GM19455 (cell line): ENCODE data around the gene PPIA.
"Not testable (repeated sequence)": the region's sequence is repeated elsewhere in the genome, so short reads cannot be mapped to it uniquely, and the experiment has no call there.

ENCODE experiments used
- ATAC-seq: cut with Tn5 transposase; IDR thresholded peaks from one replicate; pipeline ENCODE4 v1.9.1; 2021; ENCODE audit not compliant: unreplicated experiment

The PPIA gene

DNA sequence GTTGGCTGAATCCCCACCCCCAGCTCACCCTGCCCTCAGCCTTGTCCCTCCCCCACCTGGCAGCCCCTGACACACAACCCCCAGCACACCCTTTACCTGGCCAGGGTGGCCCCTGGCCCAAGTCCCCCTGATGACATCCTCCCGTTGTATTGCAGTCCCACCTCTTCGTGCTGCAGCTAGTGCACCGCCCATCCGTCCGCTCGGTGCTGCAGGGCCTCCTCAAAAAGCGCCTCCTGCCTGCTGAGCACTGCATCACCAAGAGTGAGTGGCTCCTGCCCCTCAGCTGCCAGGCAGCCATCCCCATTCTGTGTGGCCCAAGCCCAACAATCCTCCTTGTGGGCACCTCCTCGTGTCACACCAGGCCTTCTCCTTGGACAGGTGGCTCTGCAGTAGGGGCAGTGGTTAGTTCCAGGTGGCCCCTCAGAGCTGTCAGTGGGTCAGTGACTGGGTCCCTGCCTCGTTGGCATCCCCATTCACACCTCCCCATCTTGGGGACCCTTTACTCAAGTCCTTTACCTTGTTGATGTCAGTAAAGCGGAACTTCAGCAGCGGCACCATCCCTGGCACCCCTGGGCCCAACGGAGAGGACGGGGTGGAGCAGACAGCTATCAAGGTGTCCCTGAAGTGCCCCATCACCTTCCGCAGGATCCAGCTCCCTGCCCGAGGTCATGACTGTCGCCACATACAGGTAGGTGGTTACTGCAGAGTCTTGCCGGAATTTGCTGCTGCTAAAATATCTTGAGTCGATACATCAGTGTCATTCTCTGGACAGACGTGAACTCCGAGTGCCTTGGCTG, 33.6 kb upstream of the PPIA start:
- ATAC-seq, result no peak

GRCh38 chr7:44764081-44764480, 32.4 kb upstream of the PPIA start:
- no peak for ATAC-seq

GRCh38 chr7:44764665-44765578, 31.6 kb upstream of the PPIA start:
- no peak for ATAC-seq

- ATAC-seq, result no peak
Measured at GRCh38 chr7:44765579-44766415, 30.7 kb upstream of the PPIA start.

- ATAC-seq, result no peak
Measured at GRCh38 chr7:44766416-44766801, 30.1 kb upstream of the PPIA start.

GRCh38 chr7:44767134-44767911, 29.2 kb upstream of the PPIA start:
- ATAC-seq, result no peak

DNA sequence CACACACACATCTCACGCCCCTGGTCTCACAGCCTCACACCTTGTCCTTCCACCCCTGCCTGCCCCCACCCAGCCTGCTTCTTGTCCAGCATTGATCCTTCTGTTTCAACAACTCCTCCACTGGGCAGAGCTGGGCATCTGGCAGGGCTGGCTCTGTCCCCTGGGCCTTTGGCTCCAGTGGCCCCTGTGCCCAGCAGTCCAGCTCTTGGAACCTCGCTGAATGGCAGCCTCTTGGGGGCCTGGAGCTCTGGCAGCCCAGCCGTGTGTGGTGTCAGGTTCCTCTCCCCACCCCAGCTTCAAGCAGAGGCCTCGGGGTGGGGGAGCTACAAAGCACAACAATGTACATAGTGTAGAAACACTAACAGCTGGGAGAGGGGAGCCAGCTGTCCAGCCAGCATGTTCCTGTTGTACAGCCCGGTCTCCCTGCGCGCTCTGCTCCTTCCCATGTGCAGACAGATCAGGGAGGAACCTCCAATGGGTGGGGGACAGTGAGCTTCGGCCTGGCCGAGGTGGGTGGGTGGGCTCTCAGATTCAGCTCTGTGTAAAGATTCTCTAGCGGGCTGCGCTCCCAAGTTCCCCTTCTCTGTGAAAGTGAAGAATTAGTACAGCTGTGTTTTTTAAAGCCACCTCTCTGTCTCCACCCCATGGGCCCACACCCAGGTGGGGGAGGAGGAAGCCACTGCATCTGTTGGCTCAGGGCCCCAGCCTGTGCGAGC, 28.4 kb upstream of the PPIA start:
- no peak for ATAC-seq

DNA sequence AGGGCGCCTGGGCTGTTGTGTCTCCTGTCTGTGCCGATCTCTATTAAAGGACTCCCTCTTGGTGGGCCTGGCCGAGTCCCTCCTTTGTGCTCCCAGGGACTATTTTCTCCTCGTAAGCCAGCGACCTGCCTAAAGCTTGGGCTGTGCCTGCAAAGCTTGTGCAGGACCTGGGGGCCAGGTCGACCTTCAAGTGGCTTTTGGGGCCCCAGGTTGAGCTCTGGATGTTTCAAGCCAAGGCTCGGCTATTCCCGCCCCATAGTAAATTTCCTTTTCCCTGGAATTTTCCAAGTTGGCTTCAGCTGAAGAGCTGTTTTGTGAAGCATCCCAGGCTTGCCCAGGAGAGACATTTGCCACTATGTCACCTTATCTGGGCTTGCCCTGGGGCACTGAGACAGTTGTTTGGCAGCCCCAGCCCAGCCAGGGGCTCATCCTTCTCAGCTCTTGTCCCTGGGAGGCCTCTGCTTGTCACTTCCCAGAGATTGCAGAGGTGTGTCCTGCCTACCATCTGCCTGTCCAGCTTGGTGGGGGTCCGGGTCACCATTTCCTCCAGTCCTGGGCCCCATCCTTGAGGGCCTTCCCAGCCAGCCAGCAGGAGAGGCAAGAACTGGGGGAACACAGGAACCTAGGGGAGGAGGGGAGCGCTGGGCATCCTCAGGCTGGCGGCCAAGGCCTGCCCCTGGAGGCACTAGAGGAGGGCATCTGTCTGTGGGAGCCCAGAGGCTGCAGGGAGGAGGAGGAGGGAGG, 27.7 kb upstream of the PPIA start:
- ATAC-seq, result no peak

DNA sequence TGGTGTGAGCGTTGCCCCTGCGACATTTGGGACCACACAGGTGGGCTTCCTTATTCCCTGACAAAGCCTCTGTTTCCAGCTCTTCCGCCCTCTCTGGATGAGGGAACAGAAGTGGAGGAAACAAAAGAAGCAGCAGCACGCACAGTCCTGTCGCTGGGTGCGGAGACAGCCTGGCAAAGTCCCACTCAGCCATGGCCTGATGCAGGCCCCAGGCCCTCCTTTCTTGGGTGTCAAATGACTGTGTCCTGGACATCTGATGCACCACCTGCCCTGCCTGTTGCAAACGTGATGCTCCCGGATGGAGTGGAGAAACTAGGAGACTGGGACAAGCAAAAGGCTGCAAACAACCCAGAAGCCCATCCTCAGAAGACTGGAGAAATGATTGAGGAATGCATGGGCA, 27.1 kb upstream of the PPIA start:
- ATAC-seq, result no peak

DNA sequence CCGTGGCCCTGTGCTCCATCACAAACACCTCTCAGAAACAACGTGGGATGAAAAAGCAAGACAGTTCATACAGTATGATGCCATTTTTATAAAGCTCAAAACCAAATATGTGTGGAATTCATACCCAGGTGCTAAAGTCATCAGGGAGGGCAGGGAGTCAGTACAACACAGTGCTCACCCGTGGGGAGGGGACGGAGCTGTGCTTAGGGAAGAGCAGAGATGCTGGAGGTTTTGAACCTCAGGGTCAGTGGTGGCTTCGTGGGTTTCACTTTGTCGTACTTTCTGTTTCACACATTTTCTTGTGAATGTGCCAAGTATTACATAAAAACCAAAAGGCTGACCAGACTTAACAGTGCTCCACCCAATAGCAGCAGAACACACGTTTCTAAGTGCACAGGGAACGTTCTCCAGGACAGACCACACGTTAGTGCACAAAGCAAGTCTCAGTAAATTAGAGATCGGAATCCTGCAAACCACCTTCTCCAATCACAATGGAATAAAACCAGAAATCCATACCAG, 26.6 kb upstream of the PPIA start:
- peak; percentile 82 for ATAC-seq

DNA sequence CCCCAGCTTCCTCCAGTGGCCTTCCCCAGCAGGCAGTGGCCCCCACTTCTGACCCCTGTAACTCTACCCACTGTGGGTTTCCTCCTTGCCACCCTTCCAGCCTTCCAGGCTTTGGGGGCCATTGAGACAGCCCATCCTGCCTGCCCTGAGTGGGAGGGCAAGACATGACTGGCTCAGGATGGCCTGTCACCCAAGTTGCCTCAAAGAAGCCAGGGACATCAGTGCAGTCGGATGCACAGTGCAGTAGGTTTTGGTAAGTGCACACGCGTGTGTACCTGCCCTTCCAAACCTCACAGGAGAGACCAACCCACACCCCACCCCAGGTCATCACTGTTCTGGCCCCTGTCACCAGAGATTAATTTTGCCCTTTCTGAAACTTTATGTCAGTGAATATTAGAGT, 25.1 kb upstream of the PPIA start:
- no peak for ATAC-seq

DNA sequence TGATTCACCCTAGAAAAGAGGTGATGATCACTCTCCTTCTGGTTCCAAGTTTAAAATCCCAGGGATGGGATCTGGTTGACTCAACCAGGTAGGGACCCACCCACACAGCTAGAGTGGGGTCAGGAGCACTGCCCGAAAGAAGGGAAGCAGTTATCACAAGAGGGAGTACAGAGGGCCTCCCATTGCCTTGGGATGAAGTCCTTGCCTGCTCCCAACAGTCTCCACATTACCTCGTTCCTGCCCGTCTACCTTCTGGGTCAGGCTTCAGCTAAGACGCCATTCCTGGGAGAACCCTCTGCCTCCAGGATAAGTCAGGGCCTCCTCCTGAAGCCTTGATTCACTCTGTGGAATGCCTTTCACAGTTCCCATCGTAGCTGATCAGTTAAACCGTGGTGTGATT, 24.0 kb upstream of the PPIA start:
- no peak for ATAC-seq

DNA sequence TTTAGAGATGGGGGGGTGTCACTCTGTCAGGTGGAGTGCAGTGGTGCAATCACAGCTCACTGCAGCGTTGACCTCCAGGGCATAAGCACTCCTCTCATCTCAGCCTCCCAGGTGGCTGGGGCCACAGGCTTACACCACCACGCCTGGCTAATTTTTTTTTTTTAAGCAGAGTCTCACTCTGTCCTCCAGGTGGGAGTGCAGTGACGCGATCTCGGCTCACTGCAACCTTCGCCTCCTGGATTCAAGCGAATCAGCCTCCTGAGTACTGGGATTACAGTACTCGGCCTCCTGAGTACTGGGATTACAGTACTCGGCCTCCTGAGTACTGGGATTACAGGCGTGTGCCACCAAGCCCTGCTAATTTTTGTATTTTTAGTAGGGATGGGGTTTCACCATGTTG, 23.6 kb upstream of the PPIA start:
- no peak for ATAC-seq

- not testable (repeated sequence) for ATAC-seq
Measured at GRCh38 chr7:44774486-44774885, 22.0 kb upstream of the PPIA start.

DNA sequence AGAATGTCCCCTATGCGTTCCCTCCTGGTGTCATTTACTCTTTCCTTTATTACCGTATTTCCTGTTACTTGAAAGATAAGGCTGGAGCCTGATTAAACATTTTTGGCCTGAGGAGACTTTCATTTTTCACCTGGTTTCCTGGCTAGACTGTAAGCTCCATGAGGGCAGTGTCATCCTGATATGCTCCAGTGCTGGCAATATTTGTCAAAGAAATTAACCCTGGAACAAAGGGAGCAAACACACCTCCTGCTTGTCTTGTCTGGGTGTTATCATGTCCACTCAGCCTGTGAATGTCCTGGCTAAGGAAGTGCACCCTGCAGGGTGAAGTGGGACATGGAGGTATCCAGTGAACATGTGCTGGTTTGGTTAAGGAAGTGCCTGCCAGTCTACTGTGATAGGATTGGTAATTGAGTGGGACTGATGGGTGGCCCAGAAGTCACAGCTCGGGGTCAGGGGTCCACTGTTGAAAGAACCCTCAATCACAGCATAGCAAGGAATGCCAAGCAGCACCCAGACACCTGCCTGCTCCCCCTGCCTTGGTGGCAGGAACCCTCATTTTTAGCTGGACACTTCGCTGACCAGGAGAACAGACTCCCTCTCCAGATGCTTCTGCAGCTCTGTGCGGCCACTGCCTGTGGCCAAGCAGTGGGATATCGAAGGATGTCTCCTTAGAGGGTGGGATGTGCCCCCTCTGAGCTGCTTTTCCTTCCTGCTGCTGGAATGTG, 20.9 kb upstream of the PPIA start:
- no peak for ATAC-seq

DNA sequence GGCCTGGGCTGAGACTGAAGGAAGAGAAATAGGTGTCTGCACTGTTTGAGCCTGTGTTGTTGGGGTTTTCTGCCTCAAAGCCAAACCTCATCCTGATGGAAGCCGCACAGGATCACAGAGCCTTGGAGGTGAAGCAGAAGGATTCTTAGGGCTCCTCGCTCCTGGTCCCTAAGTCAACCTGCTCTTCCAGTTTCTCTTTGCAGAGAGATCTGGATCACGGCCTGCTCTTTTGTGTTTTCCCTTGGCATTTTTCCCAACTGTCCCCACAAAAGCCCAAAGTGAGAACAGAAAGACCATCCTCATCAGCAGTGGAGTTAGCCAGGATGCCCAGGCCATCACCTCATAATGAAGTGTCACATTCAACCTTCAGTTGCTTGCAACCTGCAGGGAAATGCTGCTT, 20.3 kb upstream of the PPIA start:
- no peak for ATAC-seq

DNA sequence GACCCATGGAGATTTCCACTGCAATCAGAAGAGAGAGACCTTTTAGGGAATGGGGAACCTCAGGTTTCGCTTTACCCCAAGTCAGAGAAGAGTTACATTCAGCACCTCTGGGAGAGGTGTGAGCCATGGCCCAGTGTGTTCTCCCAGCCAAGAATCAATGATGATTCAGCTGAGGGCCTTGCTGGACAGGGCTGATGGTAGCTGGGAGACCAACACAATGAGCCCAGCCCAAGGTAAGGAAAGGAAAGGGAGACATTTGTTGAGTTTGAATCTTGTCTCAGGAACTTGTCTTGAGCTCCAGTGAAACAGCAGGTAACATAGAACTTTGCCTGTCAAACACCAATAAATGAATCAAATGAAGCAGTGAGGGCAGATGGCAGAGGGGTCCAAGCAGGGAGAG, 14.0 kb upstream of the PPIA start:
- no peak for ATAC-seq

DNA sequence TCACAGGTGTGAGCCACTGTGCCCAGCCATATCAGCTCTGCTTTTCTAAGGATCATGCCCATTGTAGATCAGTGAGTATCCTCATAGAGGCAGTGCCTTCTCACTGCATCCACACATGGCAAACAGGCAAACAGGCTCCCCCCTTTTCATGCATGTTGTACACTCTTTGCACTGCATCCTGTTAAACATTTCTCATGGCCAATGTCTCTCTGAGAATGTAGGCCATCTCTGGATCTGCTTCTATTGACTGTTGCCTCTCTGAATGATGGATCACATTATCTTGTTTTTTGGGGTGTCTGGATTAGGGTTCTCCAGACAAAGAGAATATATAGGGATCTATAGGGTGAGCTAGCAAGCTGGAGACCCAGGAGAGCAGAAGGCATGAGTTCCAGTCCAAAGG, 13.1 kb upstream of the PPIA start:
- ATAC-seq, result no peak
